Epidermal melanocyte (primary cell): Measurements from ENCODE around the gene SESN3.
"Not testable (repeated sequence)": the region's sequence is repeated elsewhere in the genome, so short reads cannot be mapped to it uniquely, and the experiment has no call there.

Source experiments
- DNase-seq: peaks from one replicate; pipeline ENCODE4 v3.0.0; 2011; ENCODE audit warnings: low spot score; ENCODE audit not compliant: insufficient read length

Gene SESN3

DNA sequence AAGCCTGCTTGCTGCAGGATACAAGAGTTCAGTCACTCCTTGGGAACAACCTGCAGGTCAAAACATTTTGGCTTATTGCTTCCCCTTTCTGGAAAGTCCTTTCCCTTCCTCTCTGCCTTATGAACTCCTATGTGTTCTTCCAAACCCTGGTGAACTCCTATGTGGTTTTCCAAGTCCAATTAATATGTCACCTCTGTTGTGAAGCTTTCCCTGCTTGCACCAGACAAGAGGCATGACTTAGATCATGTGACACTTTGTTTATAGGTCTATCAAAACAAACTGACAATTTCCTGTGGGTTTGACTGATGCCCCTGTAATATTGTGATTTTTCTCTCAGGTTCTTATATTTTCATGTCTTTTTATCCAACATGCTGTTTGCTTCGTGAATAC lies 77.2 kb downstream of the SESN3 start:
- DNase-seq, result no peak

GRCh38 chr11:95152876-95153856 lies 77.8 kb downstream of the SESN3 start:
- no peak for DNase-seq

DNA sequence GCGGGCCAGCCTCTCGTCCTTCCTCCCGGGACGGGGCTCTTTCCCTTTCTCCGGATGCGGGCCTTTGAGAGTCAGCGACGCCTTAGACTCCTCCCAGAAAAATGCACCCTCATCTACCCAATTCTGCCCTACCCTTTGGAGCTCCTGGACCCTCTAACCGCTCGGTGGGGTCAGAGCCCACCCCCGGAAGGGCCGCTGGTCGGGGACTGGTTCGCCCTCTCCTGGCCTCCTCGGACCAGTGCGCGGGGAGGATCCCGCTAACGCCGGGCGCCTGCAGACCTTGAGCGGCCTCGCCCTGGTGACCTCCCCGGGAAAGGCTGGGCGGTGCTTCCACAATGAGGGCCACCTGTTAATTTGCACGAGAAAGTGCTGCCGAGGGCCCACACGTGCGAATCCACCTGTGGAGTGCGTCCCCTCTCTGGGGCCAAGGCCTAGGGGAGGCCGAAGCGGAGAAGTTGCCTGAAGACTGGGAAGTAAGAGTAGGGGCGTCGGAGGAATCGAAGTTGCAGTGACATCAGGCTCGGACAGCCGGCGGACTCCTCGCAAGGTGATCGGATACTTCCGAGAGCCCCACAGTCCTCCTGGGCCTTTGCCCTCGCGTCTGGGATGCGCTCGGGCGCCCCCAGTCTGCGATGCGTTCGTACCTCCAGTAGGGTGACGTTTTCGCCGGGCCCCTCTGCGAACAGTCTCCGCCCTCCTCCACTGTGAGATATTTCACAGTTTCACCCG lies 79.9 kb downstream of the SESN3 start:
- peak; percentile 88 for DNase-seq

DNA sequence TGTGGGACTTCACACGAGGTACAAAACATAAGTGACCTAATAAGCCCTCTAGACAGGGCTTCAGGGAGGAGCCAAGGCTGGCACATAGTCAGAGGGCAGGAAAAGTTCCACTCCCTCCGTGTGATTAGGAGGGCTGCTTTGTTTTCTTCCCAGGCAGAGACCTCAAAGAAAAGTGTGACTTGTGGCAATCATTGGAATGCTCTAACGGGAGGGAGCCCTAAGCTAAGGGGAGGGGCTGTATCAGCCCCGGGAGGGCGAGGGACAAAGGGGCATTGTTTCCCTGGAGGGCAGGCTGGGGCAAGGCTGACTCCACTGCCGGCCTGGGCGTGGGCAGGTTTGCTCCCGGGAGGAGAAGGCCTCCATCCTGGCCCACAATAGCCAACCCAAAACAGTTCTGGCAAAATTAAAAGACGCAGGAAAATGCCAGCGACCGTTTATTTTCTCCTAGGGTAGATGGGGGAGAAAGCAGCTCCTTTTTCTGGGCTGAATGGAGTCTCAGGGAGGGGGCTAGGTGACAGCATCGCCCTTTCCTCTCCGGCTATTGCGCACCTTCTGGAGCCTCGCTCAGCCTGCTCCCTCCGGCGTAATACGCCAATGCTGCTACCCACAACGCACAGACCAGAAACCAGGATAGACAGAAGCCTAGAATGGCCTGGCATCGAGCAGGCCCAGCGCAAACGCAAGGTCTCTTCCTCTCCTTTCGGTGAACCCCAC lies 81.2 kb downstream of the SESN3 start:
- DNase-seq, result peak; percentile 71

GRCh38 chr11:95148938-95149337 lies 82.1 kb downstream of the SESN3 start:
- no peak for DNase-seq

DNA sequence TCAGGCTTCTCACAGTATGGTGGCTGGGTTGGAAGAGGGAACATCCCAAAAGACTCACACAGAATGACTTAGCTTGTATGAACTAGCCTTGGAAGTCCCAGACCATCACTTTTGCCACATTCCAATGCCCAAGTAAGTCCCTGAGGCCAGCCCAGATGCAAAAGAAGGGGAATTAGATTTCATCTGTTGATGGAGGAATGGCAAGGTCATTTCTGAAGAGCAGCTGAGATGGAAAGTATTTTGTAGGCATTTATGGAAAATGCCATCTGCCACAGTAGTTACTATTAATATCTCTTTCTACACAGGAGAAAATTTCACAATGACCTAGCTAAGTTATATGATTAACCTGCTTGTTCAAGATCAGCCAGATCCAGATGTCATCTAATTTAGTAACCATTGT lies 82.6 kb downstream of the SESN3 start:
- no peak for DNase-seq

- DNase-seq, result peak; percentile 52
Measured at GRCh38 chr11:95147364-95147905, 83.6 kb downstream of the SESN3 start.

GRCh38 chr11:95145430-95146060 lies 85.5 kb downstream of the SESN3 start:
- DNase-seq, result no peak

DNA sequence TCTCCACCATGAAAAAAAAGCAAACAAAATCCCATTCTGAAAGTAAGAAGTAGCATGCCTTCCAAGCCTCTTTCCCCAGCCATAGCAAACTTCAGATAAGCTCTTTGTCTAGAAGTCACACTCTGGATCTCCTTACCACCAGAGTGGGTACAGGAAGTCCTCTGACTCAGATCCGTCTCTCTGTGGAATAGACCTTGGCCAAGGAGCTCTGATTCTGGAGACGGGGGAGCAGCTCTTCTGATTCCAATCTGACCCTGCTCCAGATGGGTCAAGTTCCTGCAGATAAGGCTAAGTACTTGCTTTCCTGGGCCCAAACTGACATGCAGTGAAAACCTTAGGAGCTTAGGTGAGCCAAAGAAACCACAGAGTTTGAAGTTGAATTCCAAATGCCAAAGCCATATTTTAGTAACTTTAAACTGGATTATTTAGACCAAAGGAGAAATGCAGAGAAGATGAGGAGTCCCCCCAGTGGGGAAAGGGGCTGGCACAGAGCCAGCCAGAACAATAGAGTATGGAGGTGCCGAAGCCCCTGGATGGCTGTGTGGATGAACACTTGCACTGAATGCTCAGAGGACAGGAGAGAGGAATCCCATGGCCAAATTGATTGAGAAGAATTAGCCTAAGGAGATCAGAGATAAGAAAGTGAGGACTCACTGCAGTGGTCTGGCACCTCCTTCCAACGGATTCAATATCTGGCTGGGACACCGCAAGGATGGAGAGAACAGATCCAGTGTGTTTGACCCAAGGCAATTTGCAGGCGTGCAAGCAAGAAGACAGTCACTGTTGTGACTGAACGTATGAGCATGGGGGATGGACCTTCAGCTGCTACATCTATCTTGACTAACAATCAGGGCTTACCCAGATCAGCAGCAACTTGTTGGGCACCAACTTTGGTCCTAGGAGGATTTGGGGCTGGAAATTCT lies 86.4 kb downstream of the SESN3 start:
- DNase-seq, result no peak

DNA sequence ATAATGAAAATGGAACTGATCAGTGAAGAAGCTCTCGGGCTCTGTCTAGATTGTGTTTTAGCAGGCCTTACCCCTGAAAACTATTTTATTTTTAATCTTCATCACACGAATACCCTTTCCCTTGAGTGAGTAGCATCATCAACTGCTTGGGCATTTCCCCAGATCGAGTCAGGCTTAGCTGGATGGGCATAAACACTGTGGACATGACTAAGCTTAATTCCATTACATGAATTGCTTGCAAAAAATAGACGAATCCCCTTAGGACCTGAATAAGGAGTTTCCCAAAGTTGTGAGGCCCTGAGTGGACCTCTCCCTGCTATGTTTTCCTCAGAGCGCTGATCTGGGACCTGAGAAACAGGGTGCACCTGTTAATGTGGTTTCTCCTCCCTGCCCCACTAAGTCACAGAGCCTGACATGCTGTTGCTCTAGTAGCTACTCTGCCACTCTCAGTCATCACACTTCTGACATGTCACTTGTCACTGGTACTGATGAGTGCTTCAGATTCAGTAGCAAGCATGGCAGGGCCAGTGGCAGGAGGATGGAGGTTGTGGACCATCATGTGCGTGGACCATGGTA lies 87.8 kb downstream of the SESN3 start:
- no peak for DNase-seq

DNA sequence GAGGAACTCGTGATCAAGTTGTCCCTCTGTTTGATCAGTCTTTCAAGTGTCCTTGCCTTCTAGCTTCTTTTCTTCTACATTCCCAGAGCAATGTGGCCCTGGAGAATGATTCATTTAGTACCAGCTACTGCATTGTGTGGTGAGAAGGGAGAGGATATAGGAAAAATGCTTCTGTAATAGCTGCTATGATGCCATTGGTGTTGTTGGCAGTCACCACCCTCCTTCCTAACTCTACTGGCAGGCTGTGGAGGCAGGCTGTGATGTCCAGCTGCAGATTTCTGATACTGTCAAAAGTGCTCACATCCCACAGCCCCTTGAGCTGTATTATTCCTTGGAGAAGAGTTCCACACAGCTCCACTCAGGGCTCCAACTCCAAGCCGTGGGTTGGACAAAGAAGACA lies 88.6 kb downstream of the SESN3 start:
- no peak for DNase-seq

- DNase-seq, result no peak
Measured at GRCh38 chr11:95140397-95141033, 90.5 kb downstream of the SESN3 start.

- no peak for DNase-seq
Measured at GRCh38 chr11:95138448-95138847, 92.6 kb downstream of the SESN3 start.

GRCh38 chr11:95137299-95137698 lies 93.7 kb downstream of the SESN3 start:
- no peak for DNase-seq

GRCh38 chr11:95136747-95137146 lies 94.3 kb downstream of the SESN3 start:
- not testable (repeated sequence) for DNase-seq

DNA sequence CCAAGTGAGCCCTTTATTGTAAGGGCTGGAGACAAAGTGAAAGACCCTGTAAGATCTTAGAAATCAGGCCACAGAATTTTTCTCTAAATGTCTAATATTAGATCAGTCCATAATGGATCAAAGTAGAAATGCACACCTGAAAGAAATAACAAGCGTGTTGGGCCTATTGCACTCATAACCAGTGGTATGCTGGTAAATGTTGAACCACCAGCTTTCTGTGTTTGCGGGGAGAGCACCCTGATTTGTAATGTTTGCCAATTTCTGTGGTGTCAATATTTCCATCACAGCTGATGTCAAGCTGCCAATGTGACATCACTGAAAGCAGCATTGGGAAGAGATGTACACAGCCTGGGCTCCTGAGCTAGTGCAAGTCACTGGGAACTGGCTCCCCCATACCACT lies 95.1 kb downstream of the SESN3 start:
- DNase-seq, result no peak

DNA sequence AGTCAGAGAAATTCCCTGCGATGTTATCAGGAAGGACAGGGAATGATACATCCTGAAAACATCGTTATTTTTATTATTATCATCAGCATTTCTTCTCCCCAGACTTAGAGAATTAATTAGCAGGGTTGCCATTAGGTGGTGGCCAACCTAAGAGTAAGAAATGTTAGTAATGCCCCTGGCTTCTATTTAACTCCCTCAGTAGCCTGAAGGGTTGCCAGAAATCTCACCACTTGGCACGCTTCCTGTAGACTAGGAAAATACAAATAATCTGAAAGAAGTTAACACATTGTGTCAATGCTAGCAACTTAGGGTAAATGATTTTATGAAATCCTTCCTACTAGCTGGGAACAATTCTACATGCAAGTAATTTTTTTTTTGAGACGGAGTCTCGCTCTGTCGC lies 95.8 kb downstream of the SESN3 start:
- no peak for DNase-seq

DNA sequence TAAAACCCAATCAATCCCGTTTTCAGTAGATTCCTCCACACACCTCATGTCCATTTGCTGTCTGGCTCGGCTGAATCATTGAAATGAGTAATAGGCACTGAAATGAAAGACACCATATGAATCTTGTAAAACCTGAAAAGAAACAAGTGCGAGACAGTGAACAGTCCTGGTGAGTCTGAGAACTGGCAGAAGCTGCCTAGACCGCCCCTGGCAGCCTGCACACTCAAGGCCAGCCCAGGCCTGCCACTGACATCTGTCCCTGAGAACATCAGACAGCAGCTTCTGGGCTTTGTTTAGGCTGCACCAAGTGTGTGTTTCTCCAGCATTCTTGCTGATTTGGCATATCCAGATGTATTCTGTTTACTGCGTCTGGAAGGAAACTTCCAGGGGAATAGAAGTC lies 96.5 kb downstream of the SESN3 start:
- no peak for DNase-seq

DNA sequence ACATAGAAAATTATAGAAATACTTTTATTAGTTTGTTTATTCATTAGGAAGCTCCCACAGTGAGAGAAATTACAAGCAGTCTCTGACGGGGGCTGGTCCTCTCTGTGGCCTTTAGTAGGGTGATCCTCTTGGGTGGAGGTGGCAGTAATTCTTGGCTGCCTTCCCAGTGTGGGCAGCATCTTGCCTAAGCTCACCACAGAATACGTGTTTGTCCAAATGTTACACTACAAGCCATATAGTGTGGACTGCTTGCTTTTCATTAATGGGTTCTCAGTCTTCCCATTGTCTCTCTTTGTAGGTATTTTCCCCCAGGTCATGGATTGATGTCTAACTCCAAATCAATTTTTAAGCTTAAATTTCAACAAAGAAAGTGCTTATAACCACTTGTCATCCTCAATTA lies 98.0 kb downstream of the SESN3 start:
- DNase-seq, result no peak
